ENCODE data around the gene CTTNBP2. TPM values are rescaled to one million over a fixed set of nuclear protein-coding genes. Genes with fewer than 3 reads are reported as not detected.

CTTNBP2 gene
- polyA plus RNA-seq, 2 donors: 11.7 to 12.7 TPM

- Histone ChIP-seq H3K4me3 (ENCODE audit: low read depth in 1 of 2, low read length in 2 of 2) (no peak overlapping the region), H3K36me3 (ENCODE audit: control insufficient read depth in 2 of 2, insufficient read depth in 2 of 2, low read length in 1 of 2) (no peaks in the 10 kb centered on the region), H3K27ac (ENCODE audit: low read depth in 2 of 2, low read length in 1 of 2) (no peak overlapping the region), H3K4me1 (ENCODE audit: control insufficient read depth in 2 of 2, insufficient read depth in 2 of 2, low read length in 1 of 2) (peaks cover 0 to 2% of the 10 kb centered on the region in 2 donors), H3K9me3 (ENCODE audit: control insufficient read depth in 2 of 2, insufficient read depth in 1 of 2, low read depth in 1 of 2, low read length in 1 of 2) (no peaks in the 10 kb centered on the region), H3K27me3 (ENCODE audit: control insufficient read depth in 1 of 2, insufficient read depth in 2 of 2, low read length in 2 of 2) (no peaks in the 10 kb centered on the region)
- WGBS, 2 donors: 98% methylated on average over 1 of the region's 1 CpG
Measured at GRCh38 chr7:117894037-117894436, 20.8 kb upstream of the CTTNBP2 start.

DNA sequence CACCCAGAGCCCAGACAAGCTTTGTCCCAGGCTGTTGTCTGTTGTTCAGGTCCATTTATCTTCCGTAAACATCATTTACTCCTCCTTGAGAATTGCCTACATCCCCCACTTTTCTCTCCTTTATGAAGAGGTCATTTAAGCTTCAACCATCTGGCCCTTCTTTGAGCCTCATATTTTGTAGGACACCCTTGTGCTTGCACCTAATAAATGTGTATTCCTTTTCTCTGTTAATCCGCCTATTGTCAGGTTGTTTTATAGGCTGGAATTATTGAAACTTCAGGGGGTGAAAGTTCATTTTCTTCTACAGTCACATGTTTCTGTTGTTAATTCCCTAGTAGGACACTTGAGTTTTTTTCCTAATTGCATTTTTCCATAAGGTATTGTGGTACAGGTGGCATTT, 19.6 kb upstream of the CTTNBP2 start:
- H3K4me1 ChIP-seq (ENCODE audit: control insufficient read depth in 2 of 2, insufficient read depth in 2 of 2, low read length in 1 of 2): peaks cover 0 to 2% of the 10 kb centered on the region in 2 donors
- no peaks in the 10 kb centered on the region for H3K36me3 ChIP-seq (ENCODE audit: control insufficient read depth in 2 of 2, insufficient read depth in 2 of 2, low read length in 1 of 2)
- H3K4me3 ChIP-seq (ENCODE audit: low read depth in 1 of 2, low read length in 2 of 2): no peak overlapping the region
- H3K9me3 ChIP-seq (ENCODE audit: control insufficient read depth in 2 of 2, insufficient read depth in 1 of 2, low read depth in 1 of 2, low read length in 1 of 2): no peaks in the 10 kb centered on the region
- 96 to 97% methylated on average over 2 of the region's 2 CpGs for WGBS, 2 donors
- H3K27me3 ChIP-seq (ENCODE audit: control insufficient read depth in 1 of 2, insufficient read depth in 2 of 2, low read length in 2 of 2): no peaks in the 10 kb centered on the region
- no peak overlapping the region for H3K27ac ChIP-seq (ENCODE audit: low read depth in 2 of 2, low read length in 1 of 2)

DNA sequence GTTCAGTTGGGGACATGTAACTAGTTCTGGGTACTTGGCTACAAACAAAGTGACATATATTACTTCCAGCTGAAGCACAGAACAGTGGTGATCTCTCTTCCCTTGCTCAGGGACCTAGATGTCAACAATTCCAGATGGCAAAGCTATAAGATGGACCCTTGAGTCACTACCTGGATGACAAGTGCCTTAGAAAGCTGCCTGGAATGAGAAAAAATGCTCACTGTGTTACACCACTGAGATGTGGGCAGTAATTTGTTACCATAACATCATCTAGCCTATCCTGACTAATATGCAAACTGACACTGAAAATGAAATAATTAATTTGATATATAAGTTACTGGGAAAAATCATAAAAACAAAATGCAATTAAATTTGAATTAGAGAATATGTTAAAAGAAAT, 16.4 kb upstream of the CTTNBP2 start:
- H3K27me3 ChIP-seq (ENCODE audit: control insufficient read depth in 1 of 2, insufficient read depth in 2 of 2, low read length in 2 of 2): no peaks in the 10 kb centered on the region
- H3K4me3 ChIP-seq (ENCODE audit: low read depth in 1 of 2, low read length in 2 of 2): no peak overlapping the region
- no peaks in the 10 kb centered on the region for H3K4me1 ChIP-seq (ENCODE audit: control insufficient read depth in 2 of 2, insufficient read depth in 2 of 2, low read length in 1 of 2)
- no peak overlapping the region for H3K27ac ChIP-seq (ENCODE audit: low read depth in 2 of 2, low read length in 1 of 2)
- no peaks in the 10 kb centered on the region for H3K36me3 ChIP-seq (ENCODE audit: control insufficient read depth in 2 of 2, insufficient read depth in 2 of 2, low read length in 1 of 2)
- H3K9me3 ChIP-seq (ENCODE audit: control insufficient read depth in 2 of 2, insufficient read depth in 1 of 2, low read depth in 1 of 2, low read length in 1 of 2): no peaks in the 10 kb centered on the region

- H3K36me3 ChIP-seq (ENCODE audit: control insufficient read depth in 2 of 2, insufficient read depth in 2 of 2, low read length in 1 of 2): no peaks in the 10 kb centered on the region
- H3K4me1 ChIP-seq (ENCODE audit: control insufficient read depth in 2 of 2, insufficient read depth in 2 of 2, low read length in 1 of 2): no peaks in the 10 kb centered on the region
- no peaks in the 10 kb centered on the region for H3K9me3 ChIP-seq (ENCODE audit: control insufficient read depth in 2 of 2, insufficient read depth in 1 of 2, low read depth in 1 of 2, low read length in 1 of 2)
- no peak overlapping the region for H3K4me3 ChIP-seq (ENCODE audit: low read depth in 1 of 2, low read length in 2 of 2)
- no peaks in the 10 kb centered on the region for H3K27me3 ChIP-seq (ENCODE audit: control insufficient read depth in 1 of 2, insufficient read depth in 2 of 2, low read length in 2 of 2)
- 87 to 88% methylated on average over 1 of the region's 1 CpG for WGBS, 2 donors
- no peak overlapping the region for H3K27ac ChIP-seq (ENCODE audit: low read depth in 2 of 2, low read length in 1 of 2)
Measured at GRCh38 chr7:117888627-117889026, 15.4 kb upstream of the CTTNBP2 start.

GRCh38 chr7:117882594-117882993, 9.4 kb upstream of the CTTNBP2 start:
- Histone ChIP-seq H3K4me3 (ENCODE audit: low read depth in 1 of 2, low read length in 2 of 2) (no peak overlapping the region), H3K4me1 (ENCODE audit: control insufficient read depth in 2 of 2, insufficient read depth in 2 of 2, low read length in 1 of 2) (no peaks in the 10 kb centered on the region)

GRCh38 chr7:117876761-117877160, 3.5 kb upstream of the CTTNBP2 start:
- Histone ChIP-seq H3K4me3 (ENCODE audit: low read depth in 1 of 2, low read length in 2 of 2) (no peak overlapping the region), H3K4me1 (ENCODE audit: control insufficient read depth in 2 of 2, insufficient read depth in 2 of 2, low read length in 1 of 2) (peaks cover 0 to 2% of the 10 kb centered on the region in 2 donors), H3K36me3 (ENCODE audit: control insufficient read depth in 2 of 2, insufficient read depth in 2 of 2, low read length in 1 of 2) (no peaks in the 10 kb centered on the region), H3K9me3 (ENCODE audit: control insufficient read depth in 2 of 2, insufficient read depth in 1 of 2, low read depth in 1 of 2, low read length in 1 of 2) (no peaks in the 10 kb centered on the region), H3K27ac (ENCODE audit: low read depth in 2 of 2, low read length in 1 of 2) (no peak overlapping the region), H3K27me3 (ENCODE audit: control insufficient read depth in 1 of 2, insufficient read depth in 2 of 2, low read length in 2 of 2) (no peaks in the 10 kb centered on the region)
- WGBS, 2 donors: 81 to 91% methylated on average over 1 of the region's 1 CpG

More at GRCh38 chr7:117882594-117882993, 9.4 kb upstream of the CTTNBP2 start:
- 91 to 99% methylated on average over 2 of the region's 2 CpGs for WGBS, 2 donors
- Histone ChIP-seq H3K9me3 (ENCODE audit: control insufficient read depth in 2 of 2, insufficient read depth in 1 of 2, low read depth in 1 of 2, low read length in 1 of 2) (no peaks in the 10 kb centered on the region), H3K27me3 (ENCODE audit: control insufficient read depth in 1 of 2, insufficient read depth in 2 of 2, low read length in 2 of 2) (no peaks in the 10 kb centered on the region), H3K27ac (ENCODE audit: low read depth in 2 of 2, low read length in 1 of 2) (no peak overlapping the region), H3K36me3 (ENCODE audit: control insufficient read depth in 2 of 2, insufficient read depth in 2 of 2, low read length in 1 of 2) (no peaks in the 10 kb centered on the region)

DNA sequence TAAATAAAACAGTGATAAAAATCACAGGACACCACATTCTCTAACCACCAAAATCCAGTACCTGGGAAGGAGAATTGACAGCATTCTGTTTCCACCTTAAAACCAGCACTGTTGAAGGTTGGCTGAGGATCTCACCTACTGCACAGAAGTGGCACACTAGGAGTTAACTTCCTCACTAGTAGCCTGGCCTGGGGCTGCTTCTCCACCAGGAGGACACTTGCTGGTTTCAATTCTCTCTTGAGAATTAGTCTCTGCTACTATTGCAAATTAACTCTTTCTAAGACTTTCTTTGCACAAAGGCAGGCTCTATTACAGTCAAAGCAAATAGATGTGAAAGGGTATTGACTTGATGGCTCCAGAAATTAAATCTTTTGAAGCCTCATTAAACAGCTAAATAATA, 2.3 kb upstream of the CTTNBP2 start:
- Histone ChIP-seq H3K36me3 (ENCODE audit: control insufficient read depth in 2 of 2, insufficient read depth in 2 of 2, low read length in 1 of 2) (no peaks in the 10 kb centered on the region), H3K27me3 (ENCODE audit: control insufficient read depth in 1 of 2, insufficient read depth in 2 of 2, low read length in 2 of 2) (no peaks in the 10 kb centered on the region), H3K4me3 (ENCODE audit: low read depth in 1 of 2, low read length in 2 of 2) (no peak overlapping the region), H3K9me3 (ENCODE audit: control insufficient read depth in 2 of 2, insufficient read depth in 1 of 2, low read depth in 1 of 2, low read length in 1 of 2) (no peaks in the 10 kb centered on the region), H3K4me1 (ENCODE audit: control insufficient read depth in 2 of 2, insufficient read depth in 2 of 2, low read length in 1 of 2) (peaks cover 0 to 2% of the 10 kb centered on the region in 2 donors), H3K27ac (ENCODE audit: low read depth in 2 of 2, low read length in 1 of 2) (no peak overlapping the region)

GRCh38 chr7:117874191-117874700, 1.0 kb upstream of the CTTNBP2 start:
- peaks cover 0 to 2% of the 10 kb centered on the region in 2 donors for H3K4me1 ChIP-seq (ENCODE audit: control insufficient read depth in 2 of 2, insufficient read depth in 2 of 2, low read length in 1 of 2)
- 62 to 67% methylated on average over 7 of the region's 7 CpGs for WGBS, 2 donors
- no peaks in the 10 kb centered on the region for H3K36me3 ChIP-seq (ENCODE audit: control insufficient read depth in 2 of 2, insufficient read depth in 2 of 2, low read length in 1 of 2)
- no peak overlapping the region for H3K27ac ChIP-seq (ENCODE audit: low read depth in 2 of 2, low read length in 1 of 2)
- no peaks in the 10 kb centered on the region for H3K9me3 ChIP-seq (ENCODE audit: control insufficient read depth in 2 of 2, insufficient read depth in 1 of 2, low read depth in 1 of 2, low read length in 1 of 2)
- no peaks in the 10 kb centered on the region for H3K27me3 ChIP-seq (ENCODE audit: control insufficient read depth in 1 of 2, insufficient read depth in 2 of 2, low read length in 2 of 2)
- peak overlapping the region in 1 of 2 donors; percentile 65 for H3K4me3 ChIP-seq (ENCODE audit: low read depth in 1 of 2, low read length in 2 of 2)

DNA sequence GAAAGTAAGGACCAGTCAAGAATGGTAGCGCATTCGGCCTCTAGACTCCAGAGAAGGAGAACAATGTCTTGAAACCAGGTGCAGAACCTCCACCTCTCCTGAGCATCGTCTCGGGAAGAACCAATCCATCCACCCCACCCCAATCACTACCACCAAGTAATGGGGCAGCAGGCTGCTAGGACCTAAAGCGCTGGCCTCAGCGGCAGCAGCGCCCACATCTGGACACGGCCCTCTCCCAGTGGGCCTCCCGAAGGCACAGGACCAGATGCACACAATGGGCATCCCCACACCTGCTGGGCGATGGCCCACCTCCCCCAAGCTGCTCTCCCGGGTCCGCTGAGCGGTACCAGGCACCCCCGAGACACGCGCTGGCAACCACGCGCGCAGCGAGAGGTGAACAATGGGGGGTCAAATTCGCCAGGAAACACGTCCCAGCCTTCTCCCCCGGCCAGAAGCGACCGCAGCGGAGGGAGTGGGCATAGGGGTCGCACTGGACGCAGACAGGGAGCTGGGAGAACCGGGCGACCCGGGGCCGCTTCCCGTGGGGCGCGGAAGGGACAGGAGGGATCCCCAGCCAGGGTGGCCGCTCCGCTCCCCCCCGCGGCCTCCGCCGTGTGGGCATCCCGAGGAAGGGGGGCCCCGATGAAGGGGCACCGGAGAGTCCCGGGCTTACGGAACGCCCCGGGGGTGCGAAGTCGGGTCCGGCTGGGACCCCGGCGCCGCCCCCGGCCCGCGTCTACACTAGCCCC, 506 bp downstream of the CTTNBP2 start:
- Histone ChIP-seq H3K36me3 (ENCODE audit: control insufficient read depth in 2 of 2, insufficient read depth in 2 of 2, low read length in 1 of 2) (no peaks in the 10 kb centered on the region), H3K4me3 (ENCODE audit: low read depth in 1 of 2, low read length in 2 of 2) (peak overlapping the region; percentile 65 to 79), H3K4me1 (ENCODE audit: control insufficient read depth in 2 of 2, insufficient read depth in 2 of 2, low read length in 1 of 2) (peaks cover 0 to 2% of the 10 kb centered on the region in 2 donors), H3K27ac (ENCODE audit: low read depth in 2 of 2, low read length in 1 of 2) (peak overlapping the region; percentile 56 to 71), H3K27me3 (ENCODE audit: control insufficient read depth in 1 of 2, insufficient read depth in 2 of 2, low read length in 2 of 2) (no peaks in the 10 kb centered on the region), H3K9me3 (ENCODE audit: control insufficient read depth in 2 of 2, insufficient read depth in 1 of 2, low read depth in 1 of 2, low read length in 1 of 2) (no peaks in the 10 kb centered on the region)
- 3% methylated on average over 42 to 57 of the region's 57 CpGs for WGBS, 2 donors

Data from esophagus (tissue), 2 donors.